ENCODE measurements around the gene CDKN2B-AS1. TPM values are rescaled to one million over a fixed set of nuclear protein-coding genes. Genes with fewer than 3 reads are reported as not detected.

CDKN2B-AS1 gene
- total RNA-seq, 1 experiment from 2014 or later = not detected

DNA sequence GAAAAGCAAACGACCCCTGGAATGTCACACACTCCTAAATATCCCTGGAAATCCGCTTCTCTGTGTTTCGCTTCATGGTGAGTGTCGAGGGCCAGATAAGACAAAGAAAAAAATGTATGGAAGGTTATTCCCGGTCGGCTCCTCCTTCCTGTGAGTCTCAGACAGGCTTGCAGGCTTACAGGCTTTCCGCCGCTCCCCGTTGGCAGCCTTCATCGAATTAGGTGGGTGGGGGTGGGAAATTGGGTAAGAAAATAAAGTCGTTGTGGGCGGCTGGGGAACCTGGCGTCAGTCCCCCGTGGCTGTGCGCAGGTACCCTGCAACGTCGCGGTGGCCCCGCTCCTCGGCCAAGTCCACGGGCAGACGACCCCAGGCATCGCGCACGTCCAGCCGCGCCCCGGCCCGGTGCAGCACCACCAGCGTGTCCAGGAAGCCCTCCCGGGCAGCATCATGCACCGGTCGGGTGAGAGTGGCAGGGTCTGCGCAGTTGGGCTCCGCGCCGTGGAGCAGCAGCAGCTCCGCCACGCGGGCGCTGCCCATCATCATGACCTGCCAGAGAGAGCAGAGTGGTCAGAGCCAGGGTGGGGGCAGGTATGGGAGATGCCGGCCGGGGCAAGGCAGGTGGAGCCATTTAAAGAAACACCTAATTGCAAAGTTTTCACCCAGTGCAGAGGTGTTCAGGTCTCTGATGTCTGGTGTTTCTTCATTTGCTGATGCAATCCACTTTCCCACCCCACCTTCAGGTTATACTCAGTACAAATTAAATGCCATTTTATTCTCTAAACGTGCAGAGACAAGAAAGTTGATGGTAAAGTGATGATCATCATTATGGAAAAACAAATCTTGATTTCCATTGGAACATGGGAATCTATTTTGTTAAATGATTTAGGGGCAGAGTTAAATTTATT lies 11.4 kb downstream of the CDKN2B-AS1 start:
- Histone ChIP-seq H3K79me1 (ENCODE audit: insufficient read depth, low read depth, low read length, poor library complexity, severe bottlenecking) (no peaks in the 10 kb centered on the region), H2BK15ac (ENCODE audit: low read depth, low read length) (no peak overlapping the region), H3K9me3 (ENCODE audit: control insufficient read depth, low read depth, low read length) (no peaks in the 10 kb centered on the region), H3K4me2 (ENCODE audit: insufficient read depth, insufficient read length, low read length) (peak overlapping the region; percentile 75), H2BK12ac (ENCODE audit: insufficient read length, low read depth, low read length) (no peak overlapping the region), H4K91ac (ENCODE audit: insufficient read length, low read depth, low read length) (no peak overlapping the region), H4K5ac (ENCODE audit: insufficient read length, low read depth, low read length) (no peak overlapping the region), H2BK120ac (ENCODE audit: low read depth, low read length, poor library complexity, severe bottlenecking) (no peak overlapping the region), H2BK5ac (ENCODE audit: insufficient read length, low read length) (no peak overlapping the region), H4K20me1 (ENCODE audit: control insufficient read depth, insufficient read depth, insufficient read length) (no peaks in the 10 kb centered on the region), H3K4me1 (ENCODE audit: insufficient read depth, low read length) (no peaks in the 10 kb centered on the region), H2AFZ (ENCODE audit: low read length) (no peak overlapping the region), H2BK20ac (ENCODE audit: low read depth, low read length, poor library complexity, severe bottlenecking) (no peak overlapping the region), H3K56ac (ENCODE audit: insufficient read length, low read depth, low read length) (no peak overlapping the region), H4K8ac (replicated peaks; ENCODE audit: insufficient read length, low read depth, low read length) (no peak overlapping the region), H3K14ac (ENCODE audit: insufficient read depth, low read length) (no peak overlapping the region), H3K23me2 (ENCODE audit: insufficient read length, low read depth, low read length, poor library complexity, severe bottlenecking) (peaks cover 15% of the 10 kb centered on the region), H2AK5ac (ENCODE audit: insufficient read length, low read length) (no peak overlapping the region), H3K9ac (ENCODE audit: extremely low read depth, insufficient read length, low read length) (no peak overlapping the region), H3K79me2 (ENCODE audit: insufficient read depth, low read length) (no peaks in the 10 kb centered on the region), H3K27ac (ENCODE audit: insufficient read length, low read depth, low read length) (no peak overlapping the region), H3K18ac (ENCODE audit: insufficient read length, low read depth, low read length) (no peak overlapping the region), H3K27me3 (ENCODE audit: insufficient read depth, low read length) (peaks cover 30% of the 10 kb centered on the region; the same call in 1 of the 2 replicates), H3T11ph (ENCODE audit: low read length) (no peak overlapping the region), H3K4ac (ENCODE audit: low read depth, low read length) (no peak overlapping the region), H3K23ac (ENCODE audit: insufficient read length, low read depth, low read length) (no peak overlapping the region)
- peak; percentile 48 for DNase-seq
- no peak for TF ChIP-seq CTCF (conservative IDR thresholded peaks at IDR 0.05)
- no CpG with 5 or more reads among the region's 44 CpGs for WGBS (ENCODE audit: extremely low coverage, insufficient read length, low lambda C conversion rate)
- H3K27me3 Mint-ChIP-seq (ENCODE audit: low read depth) = peaks cover 95% of the 10 kb centered on the region
- H3K4me3 Mint-ChIP-seq = peak overlapping the region; percentile 46 to 80
- no peak overlapping the region for H3K27ac Mint-ChIP-seq
- peaks cover 14 to 23% of the 10 kb centered on the region in 2 experiments for H3K4me1 Mint-ChIP-seq
- no peaks in the 10 kb centered on the region; a peak in 2 of 5 replicates for H3K9me3 Mint-ChIP-seq
- H3K36me3 Mint-ChIP-seq (ENCODE audit: insufficient read depth in 1 of 3, low read depth in 3 of 3) = no peaks in the 10 kb centered on the region; a peak in 2 of 7 replicates

Measured in H9 (cell line).